NCI-H82 treated with DMSO at 0.1 percent for 48 hours (cell line): ENCODE data around the gene UNC93B1.
"Not testable (repeated sequence)": the region's sequence is repeated elsewhere in the genome, so short reads cannot be mapped to it uniquely, and the experiment has no call there.

Experiments used
- DNase-seq: peaks from one replicate; lab custom pipeline; 2025; ENCODE audit not compliant: unreplicated experiment; lab: John Stamatoyannopoulos, UW

UNC93B1 gene

DNA sequence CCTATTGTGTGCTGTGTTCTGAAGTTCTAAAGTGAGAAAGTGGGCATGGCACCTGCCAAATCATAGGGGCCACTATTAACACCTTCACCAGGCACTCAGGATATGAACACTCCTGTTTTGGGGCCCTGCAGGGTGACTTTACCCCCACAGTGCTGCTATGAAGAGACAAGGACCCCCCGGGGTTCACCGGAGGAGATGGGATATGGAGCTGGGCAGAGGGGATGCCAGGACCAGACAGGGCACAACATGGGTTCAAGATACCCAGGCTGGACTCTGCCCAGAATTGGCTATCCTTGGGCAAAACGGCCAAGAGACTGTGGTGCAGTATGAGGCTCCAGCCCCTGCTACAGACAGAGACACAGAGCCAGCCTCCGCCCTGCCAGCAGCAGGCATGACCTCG lies 9.5 kb downstream of the UNC93B1 start:
- DNase-seq = not testable (repeated sequence)

DNA sequence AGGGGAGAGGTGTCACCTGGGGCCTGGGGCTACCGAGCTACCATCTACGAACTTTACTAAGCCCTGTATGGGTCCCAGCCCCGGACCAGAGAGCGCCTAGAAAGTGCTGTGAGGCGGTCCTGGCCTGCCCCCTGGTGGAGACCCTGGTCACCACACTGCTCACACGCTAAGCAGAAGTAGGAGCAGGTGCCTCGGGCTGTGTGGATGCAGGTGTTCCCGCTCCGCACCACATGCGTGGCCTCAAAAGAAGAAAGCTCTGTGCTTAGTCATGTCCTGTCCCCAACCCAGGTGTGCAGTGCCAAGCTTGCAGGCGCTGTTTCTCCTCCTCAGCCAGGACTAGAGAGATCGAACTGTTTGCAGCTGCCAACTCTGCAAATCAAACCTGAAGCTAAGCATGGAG lies 10.1 kb downstream of the UNC93B1 start:
- DNase-seq = not testable (repeated sequence)

DNA sequence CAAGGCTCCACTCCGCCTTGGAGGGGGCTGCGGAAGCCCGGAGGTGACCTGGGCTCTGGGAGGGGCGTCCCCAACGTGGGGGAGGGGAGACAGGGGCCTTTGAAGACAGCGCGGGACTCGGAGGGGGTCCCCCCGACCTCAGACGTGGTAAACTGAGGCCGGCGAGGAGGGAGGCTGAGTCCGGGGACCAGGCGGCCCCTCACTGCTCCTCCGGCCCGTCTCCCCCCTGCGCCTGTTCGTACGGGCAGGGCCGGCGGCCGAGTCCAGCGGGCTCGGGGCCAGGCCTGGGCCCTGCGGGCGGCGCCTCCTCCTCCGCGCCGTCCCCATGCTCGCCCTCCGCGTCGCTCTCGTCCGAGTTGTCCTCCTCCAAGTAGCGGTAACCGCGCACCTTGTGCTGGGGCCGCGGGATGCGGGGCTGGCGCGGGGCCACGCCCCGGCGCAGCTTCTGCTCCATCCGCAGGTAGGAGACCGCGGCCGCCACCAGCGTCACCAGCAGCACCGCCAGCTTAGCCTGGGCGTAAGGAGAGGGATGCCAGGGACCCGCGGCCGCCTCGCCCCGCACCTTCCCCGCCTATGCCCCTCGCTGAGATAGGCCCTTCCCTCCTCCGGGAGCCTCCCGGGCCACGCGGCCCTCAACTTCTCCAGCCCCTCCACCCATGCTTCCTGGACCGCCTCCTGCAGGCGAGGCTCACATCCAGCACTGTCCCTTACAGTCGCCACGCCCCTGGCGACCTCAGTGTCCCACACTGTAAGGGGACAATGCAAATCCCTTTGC lies 12.4 kb downstream of the UNC93B1 start:
- DNase-seq = not testable (repeated sequence)

DNA sequence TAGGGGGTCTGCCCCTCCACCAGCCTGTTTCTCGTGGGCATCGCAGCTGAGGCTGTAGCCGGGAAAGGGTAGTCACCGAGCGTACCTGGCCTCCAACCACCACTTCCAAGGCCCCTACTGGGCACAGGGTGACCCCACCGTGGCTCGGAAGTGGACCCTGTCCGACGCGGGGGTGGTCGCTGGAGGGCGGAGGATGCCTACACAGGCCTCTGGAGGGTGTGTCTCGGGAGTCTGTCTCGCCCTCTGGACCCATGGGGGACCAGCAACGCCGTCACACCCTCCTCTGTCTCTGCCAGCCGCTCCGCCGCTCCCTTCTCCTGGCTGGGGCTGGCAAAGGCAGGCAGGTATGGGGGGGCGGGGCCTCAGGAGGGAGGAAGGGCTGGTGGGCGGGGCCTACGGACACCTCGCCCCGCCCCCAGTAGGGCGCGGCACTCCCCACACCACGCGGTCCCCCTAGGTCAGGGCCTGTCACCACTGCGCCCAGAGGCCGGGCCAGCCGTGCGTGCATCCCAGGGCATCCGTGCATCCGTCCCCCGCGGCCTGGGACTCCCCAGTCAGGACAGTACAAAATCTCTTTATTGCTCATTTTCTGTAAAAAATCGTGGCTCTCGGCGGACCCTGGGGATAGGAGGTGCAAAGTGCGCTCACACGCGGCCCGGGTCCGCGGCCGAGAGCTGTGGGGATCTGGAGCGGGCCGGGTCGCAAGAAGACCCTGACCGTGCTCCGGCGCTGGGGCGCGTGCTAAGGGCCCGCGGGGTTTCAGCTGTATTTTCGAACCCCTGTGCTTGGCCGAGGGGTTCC lies 13.2 kb downstream of the UNC93B1 start:
- not testable (repeated sequence) for DNase-seq

DNA sequence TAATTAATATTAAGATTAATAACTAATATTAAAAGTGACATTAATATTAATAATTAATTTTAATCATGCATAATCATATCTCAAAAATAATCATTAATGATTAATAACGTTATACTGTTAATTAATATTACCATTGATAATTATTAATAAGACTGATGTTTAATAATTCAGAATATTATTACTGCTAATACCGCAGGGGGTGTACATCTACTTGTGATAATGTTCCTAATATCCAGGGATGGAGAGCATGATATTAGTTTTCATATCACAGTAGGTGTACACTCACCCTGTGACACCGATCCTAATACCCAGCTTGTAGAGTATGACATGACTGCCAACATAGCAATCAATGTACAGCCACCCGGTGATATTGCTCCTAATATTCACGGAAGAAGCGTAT lies 18.6 kb downstream of the UNC93B1 start:
- DNase-seq = not testable (repeated sequence)

DNA sequence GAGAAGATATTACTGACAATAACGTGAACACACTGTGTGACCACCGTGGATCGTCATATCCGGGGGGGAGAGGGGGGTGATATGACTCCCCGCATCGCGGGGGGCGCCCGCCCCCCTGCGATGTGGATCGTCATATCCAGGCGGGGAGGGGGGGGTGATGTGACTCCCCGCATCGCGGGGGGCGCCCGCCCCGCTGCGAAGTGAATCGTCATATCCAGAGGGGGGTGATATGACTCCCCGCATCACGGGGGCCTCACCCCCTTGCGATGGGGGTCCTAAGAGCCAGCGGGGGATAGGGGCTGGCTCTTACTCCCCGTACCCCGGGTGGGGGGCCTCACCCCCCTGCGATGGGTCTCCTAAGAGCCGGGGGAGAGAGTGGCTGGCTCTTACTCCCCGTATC lies 19.9 kb downstream of the UNC93B1 start:
- no peak for DNase-seq

DNA sequence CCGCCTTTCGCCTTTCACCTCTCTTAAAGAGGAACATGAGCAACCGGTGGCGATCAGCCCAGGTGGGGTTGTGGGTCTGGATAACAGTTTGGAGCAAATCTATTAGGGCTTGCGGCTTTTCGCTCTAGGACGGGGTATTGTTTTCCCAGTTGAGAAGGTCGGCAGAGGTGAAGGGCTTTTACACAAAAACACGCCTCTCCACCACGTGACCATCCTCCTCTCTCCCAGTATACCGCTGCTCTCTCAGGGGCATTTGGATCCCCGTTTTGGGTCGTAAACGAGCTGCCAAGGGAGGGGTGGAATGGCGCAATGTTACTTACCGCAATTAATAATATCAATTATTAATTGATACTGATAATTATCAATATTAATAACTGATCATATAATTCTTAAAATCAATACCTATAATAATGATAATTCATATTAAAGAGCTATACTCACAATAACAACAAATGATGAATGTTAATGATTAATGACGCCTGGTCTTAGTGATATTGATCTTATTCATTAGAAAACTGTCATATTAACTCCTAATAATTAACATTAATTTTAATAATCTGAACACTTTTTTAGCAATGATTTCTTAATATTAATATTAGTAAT lies 21.5 kb downstream of the UNC93B1 start:
- DNase-seq = not testable (repeated sequence)

DNA sequence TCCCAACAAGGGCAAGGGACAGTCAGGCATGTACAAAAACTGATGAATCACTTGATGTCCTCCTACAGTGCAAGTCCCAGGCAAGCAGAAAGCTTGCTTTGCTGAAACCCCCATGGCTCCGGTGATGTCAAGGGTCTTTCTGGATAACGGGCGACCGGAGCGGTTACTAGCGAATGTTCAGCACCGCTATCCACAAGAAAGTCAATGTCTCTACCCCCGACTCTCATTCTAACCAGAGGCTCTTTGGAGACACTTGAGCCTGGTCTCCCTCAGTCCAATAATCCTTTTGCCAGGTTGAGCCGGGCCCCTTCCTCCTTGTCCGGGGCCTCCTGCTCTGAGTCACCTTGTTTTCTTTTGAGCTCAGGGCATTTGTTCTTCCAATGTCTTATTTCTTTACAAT lies 22.7 kb downstream of the UNC93B1 start:
- DNase-seq = not testable (repeated sequence)

DNA sequence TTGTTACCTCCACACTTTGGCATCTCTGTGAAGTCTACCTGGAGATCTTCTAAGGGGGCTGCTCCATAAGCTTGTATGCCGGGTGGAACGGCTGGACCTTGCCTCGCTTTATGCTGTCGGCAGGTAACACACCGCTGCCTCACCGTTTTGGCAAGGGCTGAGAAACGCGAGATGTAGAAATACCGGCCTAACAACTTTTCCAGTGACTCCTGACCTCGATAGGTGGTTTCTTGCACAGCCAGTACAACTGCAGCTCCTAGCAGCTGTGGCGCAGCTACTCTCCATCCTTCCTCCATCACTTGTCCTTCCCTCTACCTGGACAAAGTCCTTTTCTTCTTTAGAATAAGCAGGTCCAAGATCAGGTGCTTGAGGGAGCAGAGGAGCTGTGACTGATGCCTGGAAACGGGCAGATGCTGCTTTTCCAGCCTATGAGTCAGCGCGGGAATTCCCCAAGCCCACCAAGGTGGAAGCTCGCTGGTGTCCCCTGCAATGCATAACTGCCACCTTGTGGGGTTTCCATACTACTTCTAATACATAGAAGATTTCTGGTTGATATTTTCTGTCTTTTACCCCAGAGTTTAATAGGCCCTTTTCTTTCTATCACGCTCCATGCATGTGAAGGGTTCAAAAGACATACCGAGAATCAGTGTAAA lies 25.0 kb downstream of the UNC93B1 start:
- DNase-seq = not testable (repeated sequence)

DNA sequence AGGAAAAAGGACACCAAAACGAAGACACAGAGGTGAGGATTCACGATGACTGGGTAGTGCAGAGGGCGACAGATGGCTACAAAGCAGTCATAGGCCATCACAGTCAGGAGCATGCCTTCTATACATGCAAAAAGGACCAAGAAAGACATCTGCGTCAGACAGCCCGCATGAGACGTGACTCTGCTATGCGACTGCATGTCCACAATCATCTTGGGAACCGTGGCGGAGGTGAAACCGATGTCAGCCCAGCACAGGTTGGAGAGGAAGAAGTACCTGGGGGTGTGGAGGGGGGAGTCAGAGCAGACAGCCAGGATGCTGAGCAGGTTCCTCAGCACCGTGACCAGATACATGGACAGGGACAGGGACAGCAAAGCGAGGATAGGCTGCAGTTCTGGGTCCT lies 29.2 kb downstream of the UNC93B1 start:
- not testable (repeated sequence) for DNase-seq

DNA sequence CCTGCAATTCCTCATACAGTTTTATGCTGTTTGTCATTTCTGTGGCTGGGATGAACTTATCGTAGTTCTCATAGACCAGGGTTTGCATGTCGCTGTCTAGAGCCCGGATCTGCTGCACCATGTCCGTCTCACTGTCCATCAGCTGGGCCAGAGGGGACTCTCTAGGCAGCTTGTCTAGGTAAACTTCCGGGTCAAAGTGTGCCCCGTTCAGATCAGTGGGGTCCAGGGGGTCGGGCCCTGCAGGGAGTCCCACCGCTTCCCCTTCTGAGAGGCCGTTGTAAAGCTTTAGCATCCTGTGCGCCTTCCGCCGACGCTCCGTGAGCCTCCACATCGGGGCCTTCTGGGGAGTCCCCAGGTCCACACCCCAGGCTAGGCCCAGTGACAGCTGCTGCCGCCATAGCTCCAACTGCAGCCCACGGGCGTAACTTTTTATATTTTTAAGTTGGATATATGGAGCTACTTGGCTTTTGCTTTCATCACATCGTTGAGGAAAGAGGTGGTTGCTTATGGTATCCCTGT lies 38.0 kb downstream of the UNC93B1 start:
- not testable (repeated sequence) for DNase-seq

DNA sequence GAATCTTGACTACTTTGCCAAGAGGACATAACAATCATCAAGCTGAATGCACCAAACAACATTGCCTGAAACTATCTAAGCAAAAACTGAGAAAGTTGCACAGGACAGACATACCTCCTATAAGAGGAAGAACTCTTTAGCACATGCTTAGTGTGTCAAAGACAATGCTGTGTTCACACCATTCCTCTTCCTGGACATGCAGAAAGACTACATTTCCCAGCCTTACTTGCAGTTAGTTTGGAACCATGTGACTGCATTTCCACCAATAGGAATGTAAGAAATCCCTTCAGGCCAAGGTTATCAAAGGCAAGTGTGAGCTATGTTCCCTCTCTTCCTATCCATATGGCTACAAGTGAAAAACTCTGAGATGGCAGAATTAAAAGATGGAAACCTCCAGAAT lies 39.2 kb downstream of the UNC93B1 start:
- not testable (repeated sequence) for DNase-seq

DNA sequence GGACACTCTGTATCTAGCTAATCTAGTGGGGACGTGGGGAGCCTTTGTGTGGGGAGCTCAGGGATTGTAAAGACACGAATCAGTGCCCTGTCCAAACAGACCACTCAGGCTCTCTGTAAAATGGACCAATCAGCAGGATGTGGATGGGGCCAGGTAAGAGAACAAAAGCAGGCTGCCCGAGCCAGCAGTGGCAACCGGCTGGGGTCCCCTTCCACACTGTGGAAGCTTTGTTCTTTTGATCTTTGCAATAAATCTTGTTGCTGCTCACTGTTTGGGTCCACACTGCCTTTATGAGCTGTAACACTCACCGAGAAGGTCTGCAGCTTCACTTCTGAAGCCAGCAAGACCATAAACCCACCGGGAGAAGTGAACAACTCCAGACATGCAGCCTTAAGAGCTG lies 40.0 kb downstream of the UNC93B1 start:
- DNase-seq = not testable (repeated sequence)

DNA sequence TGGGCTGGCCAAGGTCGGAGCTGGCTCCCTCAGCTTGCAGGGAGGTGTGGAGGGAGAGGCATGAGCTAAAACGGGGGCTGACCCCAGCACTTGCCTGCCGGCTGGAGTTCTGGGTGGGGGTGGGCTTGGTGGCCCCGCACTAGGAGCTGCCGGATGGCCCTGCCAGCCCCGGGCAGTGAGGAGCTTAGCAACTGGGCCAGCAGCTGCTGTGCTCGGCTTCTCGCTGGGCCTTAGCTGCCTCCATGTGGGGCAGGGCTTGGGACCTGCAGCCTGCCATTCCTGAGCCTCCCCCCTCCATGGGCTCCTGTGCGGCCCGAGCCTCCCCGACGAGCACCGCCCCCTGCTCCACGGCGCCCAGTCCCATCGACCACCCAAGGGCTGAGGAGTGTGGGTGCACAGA lies 40.7 kb downstream of the UNC93B1 start:
- not testable (repeated sequence) for DNase-seq

DNA sequence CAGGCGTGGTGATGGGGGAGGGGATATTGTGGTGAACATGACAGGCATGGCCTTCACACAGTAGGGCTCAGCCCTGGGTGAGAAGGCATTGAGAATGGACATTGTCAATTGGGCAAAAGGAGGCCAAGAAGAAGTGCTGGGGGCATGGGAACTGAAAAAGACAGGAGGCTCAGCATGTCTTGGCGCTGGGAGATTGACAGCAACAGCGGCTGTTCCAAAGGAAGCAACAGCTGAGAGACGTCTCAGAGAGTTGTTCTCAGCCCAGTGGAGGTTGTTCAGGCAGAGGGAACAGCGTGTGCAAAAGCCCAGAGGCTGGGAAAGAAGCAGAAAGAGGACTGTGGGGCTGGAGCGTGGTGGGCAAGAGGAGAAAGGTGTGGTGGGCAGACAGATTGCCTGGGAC lies 47.7 kb downstream of the UNC93B1 start:
- DNase-seq = not testable (repeated sequence)

DNA sequence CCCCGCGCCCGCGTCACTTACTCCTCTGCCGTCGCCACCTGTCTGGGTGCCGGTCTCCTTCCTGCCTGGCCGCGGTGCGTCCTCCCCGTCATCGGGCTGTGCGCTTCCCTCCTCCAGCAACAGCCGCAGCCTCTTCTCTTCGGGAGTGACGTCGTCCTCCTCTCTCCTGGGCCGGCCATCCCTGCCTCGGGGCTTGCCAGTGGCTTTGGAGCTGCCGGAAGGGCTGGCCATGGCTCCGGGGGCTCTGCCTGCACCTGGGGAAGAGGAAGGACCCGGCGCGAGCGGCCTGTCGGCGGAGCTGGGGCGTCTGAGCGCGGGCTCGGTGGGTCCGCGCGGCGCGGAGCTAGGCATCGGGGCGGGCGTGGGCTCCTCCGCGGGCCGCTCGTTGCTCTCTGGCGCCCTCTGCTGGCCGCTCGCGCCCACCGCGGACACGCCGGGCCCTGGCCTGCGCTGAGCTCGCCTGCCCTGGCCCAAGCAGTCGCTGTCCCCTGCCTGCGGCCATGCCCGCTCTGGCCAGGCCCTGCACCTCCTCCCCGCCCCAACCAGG lies 48.4 kb downstream of the UNC93B1 start:
- DNase-seq = not testable (repeated sequence)

DNA sequence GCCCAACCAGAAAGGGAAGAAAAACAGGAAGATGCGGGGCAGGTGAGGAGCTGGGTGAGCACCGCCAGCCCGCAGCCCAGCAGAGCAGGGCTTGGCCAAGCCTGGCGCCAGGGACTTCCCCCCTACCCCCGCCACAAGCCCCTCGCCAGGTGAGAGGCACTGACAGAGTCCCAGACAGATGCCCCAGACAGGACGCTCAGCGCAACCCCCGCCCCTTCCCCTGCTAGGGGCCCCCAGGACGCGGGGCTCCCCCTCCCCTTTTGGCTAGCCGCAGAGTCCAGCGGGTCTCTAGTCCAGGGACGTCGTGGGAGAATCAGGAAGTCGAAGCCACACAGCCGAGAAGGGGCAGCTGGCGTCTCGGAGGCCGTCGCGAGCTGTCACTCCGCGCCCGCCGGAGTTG lies 48.9 kb downstream of the UNC93B1 start:
- not testable (repeated sequence) for DNase-seq

DNA sequence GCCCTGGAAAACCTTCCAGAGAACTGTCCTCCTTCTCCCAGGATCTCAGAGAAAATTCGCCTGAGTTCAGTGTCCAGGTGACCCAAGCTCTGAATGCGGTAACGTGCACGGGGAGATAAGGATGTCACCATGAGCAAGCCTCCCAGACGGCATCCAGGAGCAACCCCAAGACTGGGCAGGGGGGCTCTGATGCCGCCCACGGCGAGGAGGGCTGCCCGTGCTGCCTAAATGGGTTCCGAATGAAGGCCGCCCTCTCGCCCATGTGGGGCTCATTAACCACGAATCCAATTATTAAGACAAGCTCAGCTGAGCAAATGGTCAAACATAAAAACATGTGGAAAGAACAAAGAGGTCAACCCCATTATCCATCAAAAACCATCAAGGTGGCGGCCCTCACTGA lies 49.6 kb downstream of the UNC93B1 start:
- DNase-seq = not testable (repeated sequence)

DNA sequence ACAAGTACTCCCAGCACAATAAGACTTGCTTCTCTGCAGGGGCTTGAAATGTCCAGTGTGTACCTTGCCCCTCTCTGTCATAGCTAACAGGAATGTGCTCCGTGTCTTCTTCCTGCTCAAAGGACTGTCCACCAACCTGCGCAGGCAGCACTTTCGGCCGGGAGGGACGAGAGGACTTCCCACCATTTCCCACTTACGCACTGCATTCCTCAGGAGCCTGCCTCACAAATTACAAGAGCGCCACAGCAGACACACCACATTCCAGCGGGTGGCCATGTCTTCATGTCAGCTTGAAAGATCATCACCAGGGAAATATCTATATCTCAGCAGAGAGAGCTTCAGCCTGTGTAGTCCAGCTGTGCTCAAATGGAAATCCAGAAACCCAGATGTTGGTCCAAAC lies 53.2 kb downstream of the UNC93B1 start:
- DNase-seq = not testable (repeated sequence)

DNA sequence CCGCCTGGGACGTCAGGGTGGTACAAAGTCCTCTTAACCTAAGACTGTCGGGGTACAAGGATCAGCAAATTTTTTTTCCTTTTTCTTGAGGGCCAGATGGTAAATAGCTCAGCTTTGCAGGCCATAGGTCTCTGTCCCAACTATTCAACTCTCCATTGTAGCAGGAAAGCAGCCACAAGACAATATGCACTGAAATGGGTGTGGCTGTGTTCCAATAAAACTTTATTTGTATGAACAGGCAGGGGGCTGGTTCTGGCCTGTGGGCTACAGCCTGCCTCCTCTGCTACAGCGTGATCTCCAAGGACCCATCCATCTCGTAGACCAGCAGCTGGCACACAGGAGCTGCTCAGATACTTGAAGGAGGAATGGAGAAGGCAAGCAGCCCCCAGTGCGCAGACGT lies 56.1 kb downstream of the UNC93B1 start:
- not testable (repeated sequence) for DNase-seq

DNA sequence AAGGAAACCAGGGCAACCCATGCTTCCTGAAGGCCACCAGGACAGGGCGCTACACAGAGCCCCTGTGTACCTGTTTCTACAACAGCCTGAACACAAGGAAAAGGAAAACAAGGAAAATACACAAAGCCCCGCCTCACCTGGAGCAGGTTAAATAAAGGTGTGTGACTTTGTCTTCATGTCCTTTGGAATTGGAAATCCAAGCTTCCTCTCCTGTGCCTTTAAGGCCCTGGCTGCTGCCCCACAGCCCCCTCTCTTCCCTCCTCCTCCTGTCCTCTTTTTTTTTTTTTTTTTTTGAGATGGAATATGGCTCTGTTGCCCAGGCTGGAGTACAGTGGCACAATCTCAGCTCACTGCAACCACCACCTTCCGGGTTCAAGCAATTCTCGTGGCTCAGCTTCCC lies 57.5 kb downstream of the UNC93B1 start:
- not testable (repeated sequence) for DNase-seq
